Hematopoietic multipotent progenitor cell (in vitro differentiated cells): ENCODE results near the gene SIRT2. TPM values are rescaled to one million over a fixed set of nuclear protein-coding genes. Genes with fewer than 3 reads are reported as not detected.
A peak's percentile ranks its signal among the peaks of the same experiment; 100 is the strongest.
"Not testable (repeated sequence)": the region's sequence is repeated elsewhere in the genome, so short reads cannot be mapped to it uniquely, and the experiment has no call there.

Experiments used
- DNase-seq, 3 donors: peaks; one replicate each; pipeline ENCODE4 v3.0.0-alpha.2; 2011 to 2015; ENCODE audit warnings: low read depth in 2 of 3, low spot score in 2 of 3
- total RNA-seq: library from RNA; depleted of rRNA; stranded (reverse); fragments of >200 nt; gene quantifications from one replicate; pipeline ENCODE4 v1.2.3, GENCODE V29; 2012

Gene SIRT2
- total RNA-seq, 1 donor, result 59.0 TPM

DNA sequence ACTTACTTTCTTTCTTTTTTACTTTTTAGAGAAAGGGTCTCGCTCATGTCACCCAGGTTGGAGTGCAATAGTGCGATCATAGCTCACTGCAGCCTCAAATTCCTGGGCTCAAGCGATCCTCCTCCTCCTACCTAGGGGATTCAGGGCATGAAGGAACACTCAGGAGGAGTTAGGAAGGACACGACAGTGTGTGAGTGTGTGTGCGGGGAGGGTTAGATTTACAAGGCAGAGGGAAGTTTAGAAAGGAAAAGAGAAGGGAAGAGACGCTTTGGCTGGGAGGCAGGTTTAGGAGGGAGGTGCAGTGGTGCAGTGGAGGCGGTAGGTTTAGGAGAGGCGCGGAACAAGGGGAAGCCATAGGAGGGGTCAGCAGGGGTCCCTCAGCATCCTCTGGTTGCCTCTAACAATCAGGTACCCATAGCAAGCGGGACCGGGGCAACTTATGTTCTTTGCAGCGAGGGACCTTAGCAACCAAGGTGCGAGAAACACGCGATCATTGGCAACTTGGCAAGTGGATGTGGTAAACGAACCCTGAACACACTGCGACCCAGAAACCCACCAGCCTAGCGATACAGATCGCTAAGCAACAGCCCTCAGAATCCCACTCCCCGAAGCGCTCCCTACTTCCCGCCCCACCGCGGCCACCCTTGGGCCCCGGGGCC is 501 bp downstream of the SIRT2 start:
- no peak for DNase-seq

DNA sequence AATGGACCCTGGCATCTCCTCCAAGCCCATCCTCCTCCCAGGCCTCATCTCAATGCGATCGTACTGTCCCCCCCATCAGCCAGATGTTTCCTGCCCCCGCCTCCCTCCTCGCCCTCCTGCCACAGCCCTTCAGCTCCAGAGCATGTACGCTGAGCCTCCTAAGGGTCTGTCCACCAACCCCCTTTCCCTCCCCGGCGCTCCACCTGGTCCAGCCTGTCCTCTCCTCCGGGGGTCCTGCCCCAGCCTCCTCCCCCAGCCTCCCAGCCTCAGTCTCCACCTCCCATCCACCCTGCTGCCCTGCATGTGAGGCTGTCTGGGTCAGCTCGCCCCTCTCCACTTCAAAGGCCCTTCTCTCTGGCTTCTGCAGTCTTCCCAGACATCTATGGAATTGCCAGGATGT is 4.5 kb downstream of the SIRT2 start:
- DNase-seq, result no peak

DNA sequence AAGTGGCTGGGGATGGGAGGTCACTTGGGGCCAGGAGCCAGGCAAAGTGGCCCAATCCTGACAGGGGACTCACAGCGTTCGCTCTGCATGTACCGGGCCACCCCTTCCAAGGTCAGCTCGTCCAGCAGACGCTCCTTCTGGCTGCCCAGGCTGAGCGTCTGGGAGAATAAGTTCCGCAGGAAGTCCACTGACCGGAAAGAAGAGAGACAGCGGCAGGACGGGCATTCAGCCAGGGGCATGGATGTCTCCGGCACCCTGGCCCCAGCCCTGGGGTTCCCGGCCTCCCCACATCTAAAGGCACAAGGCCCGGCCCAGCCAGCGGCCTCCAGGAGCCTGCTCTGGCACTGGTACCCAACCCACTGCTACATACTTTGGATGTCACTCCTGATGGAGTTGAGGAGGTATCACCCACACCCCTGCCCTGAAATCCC is 6.1 kb downstream of the SIRT2 start:
- no peak for DNase-seq

DNA sequence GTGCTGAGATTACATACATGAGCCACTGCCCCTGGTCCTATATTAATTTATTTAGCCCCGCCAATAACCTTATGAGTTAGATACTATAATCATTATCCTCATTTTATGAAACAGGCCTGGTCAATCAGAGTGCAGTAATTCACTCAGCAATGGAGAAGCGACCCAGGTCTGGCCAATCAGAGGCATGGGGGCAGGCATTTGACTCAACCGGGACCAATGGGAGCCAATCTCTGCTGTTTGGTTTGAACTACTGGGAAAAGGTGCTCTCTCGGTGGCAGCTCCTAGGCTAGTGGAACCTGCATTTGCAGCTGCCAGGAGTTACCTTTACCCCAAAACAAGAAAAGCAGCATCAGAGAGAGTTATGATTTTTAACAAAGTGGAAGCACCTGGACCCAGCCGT is 6.6 kb downstream of the SIRT2 start:
- DNase-seq, result no peak

DNA sequence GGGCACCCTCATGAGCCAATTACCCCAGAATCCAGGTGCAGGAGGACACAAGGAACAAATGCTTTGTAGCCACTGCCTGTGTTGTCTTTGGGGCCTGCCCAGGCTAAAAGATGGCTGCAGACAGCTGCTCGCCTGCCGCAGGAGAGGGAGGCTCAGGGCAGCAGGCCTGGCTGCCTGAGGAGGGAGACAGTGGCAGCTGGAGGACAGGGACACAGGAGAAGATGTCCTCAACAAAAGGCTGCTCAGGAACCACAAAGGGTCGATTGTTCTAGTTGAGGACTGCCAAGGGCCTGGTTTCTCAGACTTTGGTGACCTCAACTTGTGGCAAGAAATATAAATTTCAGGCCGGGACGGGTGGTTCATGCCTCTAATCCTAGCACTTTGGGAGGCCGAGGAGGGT is 7.6 kb downstream of the SIRT2 start:
- DNase-seq, result no peak

DNA sequence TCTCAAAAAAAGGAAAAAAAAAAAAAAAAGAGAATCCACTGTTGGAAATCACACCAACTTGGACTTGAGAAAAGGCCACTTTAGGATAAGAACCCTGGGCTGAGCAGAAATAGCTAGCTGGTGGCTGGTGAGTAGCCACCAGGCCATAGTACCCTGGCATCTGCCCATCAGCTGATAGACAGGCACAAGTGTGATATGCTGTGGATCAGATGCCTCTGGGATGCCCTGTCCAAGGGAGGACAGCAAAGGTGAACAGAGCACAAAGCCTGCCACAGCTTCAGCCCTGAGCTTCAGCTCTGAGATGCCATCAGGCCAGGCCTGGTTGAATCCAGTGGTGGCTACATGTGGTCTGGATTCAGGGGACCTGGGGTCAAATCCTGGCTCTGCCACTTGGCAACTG is 8.7 kb downstream of the SIRT2 start:
- no peak for DNase-seq

DNA sequence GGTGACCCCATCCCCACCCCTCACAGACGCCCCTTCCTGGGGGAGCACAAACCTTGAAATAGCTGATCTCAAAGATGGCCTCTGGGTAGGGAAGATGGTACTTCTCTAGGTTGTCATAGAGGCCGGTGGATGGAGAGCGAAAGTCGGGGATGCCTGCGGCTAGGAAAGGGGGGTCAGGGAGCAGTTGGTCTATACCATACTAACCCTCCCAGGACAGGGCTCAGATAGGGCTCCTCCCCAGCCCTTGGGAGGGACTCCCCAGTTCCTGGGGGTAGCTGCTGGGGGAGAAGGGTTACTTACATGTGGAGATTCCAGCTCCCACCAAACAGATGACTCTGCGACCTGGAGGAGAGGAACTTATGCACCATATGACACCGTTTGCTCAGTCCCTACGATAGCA is 9.6 kb downstream of the SIRT2 start:
- DNase-seq, result no peak

DNA sequence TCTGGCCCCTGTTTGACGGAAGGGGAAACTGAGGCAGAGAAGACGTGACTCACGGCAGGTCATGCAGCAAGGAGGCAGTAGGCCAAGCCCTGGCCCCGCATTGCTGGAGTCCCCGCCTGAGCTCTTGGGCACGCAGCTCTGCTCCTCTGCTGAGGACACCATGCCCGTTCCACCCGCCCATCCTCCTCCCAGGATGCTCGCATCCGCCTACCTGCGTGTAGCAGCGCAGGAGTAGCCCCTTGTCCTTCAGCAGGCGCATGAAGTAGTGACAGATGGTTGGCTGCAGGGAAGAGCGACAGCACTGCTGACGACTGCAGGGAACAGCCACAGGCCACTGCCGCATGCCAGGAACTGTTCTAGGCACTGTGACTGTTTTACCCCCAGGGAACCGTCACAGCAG is 10.5 kb downstream of the SIRT2 start:
- DNase-seq, result no peak

DNA sequence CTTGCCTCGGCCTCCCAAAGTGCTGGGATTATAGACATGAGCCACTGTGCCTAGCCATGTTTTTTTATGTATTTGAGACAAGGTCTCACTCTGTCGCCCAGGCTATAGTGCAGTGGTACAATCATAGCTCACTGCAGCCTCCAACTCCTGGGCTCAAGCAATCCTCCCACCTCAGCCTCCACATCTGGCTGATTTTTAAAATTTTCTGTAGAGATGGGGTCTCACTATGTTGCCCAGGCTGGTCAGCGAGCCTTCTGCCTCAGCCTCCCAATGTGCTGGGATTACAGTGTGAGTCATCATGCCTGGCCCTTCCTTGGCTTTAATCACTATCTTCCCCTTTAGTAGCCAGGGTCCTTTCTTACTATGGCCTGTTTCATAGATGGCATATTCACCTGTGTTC is 14.7 kb downstream of the SIRT2 start:
- not testable (repeated sequence) for DNase-seq

DNA sequence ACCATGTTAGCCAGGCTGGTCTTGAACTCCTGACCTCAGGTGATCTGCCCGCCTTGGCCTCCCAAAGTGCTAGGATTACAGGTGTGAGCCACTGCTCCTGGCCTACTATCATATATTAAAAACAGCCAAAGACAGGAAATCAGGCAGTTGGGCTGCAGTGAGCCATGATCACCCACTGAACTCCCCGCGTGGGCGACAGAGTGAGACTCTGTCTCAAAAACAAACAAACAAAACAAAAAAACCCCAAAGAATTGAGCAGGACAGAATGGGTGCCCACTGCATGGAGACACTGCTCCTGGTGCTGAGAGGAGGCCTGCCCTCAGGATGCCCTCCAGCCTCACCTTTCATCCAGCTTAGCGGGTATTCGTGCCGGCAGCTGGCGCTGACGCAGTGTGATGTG is 16.1 kb downstream of the SIRT2 start:
- no peak for DNase-seq

DNA sequence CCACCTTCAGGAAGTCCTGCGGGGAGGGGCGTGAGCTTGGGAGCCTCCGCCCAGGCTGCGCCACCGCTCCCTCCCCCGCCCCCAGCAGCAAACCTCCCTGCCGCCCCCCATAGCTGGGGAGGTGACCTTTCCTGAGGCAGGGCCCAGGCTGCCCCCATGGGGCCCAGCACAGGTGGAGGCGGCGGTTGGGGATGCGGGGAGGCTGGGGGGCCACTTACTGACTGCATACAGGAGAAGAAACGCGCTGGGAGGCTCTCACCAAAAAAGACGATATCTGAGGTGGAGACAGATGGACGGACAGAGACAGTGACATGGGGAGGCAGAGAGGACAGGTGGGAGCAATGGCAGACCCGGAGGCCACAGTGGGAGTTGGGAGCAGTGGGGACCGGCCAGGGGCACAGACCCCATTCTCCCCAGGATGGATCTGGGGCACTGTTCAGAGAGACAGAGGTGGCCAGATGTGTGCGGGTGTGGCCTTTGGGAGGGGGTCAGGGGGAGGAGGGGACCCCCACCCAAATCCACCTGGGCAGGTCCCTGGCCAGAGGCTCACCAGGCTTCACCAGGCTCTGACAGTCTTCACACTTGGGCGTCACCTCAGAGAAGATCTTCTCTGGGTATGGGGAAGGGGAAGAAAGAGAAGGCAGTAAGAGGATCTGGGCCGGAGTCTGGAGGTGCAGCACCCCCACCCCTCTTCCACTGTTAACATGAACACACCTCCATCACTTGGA is 18.4 kb downstream of the SIRT2 start:
- no peak for DNase-seq

DNA sequence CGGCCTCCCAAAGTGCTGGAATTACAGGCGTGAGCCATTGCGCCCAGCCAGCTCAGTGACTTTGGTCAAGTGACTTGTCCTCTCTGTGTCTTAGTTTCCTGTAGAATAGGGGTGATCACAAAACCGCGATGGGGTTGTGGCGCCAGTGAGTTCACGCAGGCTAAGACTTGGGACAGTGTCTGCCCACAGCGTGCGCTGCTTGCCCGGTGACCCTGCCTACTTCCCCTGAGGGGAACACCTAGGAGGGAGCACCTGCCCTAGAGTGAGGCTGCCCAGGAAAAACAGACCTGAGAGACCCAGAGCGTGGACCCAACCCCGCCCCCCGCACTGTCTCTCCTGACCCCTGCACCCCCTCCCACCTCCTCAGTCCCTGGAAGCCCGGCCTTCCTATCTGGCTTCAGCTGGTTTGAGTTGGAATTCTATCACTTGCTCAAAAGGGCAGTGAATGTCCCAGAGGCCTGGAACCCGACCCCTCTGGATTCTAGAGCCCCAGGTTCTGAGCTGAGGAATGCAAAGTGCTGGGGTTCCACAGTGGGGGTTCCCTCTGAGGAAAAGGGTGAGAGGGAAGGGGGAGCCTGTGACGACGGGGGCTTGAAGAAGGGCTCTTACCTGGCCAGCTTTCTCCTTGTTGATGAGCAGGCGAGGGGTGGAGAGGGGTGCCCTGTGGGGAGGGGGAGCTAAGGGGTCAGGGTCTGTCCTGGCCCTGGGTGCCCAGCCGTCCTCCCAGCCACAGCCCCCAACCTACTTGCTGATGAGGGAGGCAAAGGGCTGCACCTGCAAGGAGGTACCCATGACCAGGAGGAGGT is 19.1 kb downstream of the SIRT2 start:
- DNase-seq, result no peak

DNA sequence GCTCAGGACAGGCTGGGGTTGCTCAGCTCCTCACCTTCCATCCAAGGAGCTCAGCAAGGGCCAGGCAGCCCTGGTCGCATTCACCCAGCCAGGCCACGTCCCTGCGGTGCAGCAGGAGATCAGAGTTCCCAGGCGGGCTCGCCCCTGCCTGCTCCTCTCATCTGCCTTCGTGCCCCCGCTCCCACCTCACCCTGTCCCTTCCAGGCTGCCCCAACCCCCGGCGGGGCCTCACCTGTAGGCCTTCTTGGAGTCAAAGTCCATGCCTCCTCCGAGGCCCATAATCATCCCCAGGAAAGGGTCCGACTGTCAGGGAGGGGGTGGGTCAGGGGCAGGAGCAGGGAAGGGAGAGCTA is 20.0 kb downstream of the SIRT2 start:
- no peak for DNase-seq

DNA sequence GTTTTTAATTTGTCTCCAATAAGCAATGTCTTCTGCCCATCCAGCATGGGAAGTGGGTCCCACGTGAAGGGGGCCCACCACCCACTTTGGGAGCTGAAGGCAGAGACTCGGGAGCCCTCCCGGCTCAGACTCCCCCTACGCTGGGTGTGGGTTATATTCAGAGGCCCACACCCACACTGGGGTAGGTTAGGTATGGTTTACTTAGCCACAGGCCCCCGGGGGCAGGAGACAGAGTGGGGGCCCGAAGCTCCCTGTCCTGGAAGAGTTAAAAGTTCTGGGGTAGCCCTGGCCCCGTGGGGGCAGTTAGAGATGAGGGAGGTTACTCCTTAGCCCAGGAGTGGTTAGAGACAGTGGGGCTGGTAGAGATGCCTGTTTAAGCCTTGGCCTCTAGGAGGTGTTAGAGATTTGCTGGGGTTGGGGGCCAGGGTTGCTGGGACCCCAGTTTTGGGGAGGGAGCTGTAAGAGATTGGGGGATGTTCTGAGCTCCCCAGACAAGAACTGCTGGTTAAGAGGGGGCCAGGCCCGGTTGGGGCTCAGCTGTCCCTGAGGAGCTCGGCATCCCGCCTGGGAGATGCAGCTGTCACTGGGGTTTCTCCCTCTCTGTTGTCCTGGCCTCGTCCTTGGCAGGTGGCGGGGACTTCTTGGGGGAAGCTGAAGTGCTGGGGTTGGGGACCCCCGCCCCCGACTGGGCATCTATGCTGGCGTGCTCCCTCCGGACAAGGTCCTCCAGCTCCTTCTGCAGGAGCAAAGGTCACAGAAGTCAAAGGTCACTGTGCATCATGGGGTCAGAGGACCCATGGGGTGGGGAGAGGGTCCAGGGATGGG is 20.6 kb downstream of the SIRT2 start:
- DNase-seq, result no peak

DNA sequence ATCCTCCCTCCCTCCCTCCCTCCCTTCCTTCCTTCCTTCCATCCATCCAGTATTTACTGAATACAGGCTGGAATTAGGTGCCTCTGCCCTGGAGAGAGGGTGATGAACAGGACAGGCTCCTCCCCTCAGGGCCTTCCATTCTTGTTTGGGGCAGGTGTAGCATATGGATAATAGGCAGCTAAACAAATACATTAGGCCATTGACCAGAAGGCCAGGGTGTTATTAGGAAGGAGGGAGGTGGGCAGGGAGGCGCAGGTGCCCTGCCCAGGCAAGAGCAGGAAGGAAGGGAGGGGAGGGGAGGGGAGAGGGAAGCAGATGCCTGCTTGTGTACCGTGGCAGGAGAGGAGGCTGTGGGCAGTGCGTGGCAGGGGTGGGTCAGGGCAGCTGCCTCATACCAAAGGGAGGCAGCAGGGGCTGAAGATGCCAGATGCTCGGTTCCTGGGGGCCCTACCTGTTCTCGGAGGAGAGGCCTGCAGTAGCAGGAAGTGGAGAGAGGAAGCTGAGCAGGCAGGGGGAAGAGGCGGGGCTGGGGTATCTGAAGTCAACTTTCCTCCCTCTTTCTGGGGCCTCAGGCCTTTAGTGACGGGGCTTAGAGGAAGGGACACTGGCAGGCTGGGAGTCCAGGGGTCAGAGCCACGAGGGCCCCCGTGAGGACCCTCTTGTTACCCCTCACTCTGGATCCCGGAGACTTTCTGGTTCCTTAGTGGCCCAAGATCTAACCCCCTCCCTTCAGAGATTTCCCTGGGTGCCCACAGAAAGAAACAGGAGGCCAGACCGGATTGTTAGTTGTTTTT is 21.4 kb downstream of the SIRT2 start, which contains the start of gene RINL:
Gene RINL (minus strand): TSS at position 495 of the 794 bp plus-strand sequence. CDS start 1,533 bp downstream, outside the sequence.
- peak in 2 of 3 donors; percentile 60 to 82 for DNase-seq

DNA sequence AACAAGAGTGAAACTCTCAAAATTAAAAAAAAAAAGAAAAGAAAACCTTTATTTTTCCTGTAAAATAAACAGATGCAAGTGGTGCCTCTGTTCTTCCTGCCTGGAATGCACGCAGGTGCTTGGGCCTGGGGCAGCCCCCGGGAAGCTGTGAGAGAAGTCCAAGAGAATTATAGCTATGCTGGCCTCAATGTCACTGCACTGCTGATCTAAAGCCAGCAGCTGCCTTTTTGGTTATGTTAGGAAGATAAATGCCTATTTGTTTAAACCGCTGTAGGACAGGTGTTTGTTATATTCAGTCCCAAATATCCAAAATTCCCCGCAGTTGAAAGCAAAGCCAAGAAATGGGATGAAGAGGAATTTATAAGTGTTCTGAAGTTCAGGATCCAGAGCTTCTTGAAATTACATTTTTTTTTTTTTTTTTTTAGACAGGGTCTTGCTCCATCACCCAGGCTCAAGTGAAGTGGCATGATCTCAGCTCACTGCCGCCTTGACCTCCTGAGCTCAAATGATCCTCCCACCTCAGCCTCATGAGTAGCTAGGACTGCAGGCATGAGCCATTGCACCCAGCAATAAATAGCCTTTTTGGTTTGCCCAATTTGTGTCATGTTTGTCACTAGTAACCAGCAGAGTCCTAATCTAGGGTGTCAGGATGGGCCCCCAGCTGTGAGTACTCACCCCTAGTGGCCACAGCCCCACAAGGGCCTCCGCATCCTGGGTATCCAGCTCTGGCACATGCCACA is 23.6 kb downstream of the SIRT2 start:
- no peak for DNase-seq

DNA sequence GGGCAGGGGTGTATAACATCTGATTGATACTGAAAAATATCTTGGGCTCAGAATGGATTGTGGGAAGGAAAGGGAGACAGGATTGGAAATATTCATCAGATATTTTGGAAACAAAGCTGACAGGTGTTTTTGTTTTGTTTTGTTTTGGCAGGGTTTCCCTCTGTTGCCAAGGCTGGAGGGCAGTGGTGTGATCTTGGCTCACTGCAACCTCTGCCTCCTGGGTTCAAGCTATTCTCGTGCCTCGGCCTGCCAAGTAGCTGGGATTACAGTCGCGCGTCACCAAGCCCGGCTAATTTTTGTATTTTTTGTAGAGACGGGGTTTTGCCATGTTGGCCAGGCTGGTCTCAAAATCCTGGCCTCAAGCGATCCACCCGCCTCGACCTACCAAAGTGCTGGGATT is 26.0 kb downstream of the SIRT2 start:
- DNase-seq, result not testable (repeated sequence)

DNA sequence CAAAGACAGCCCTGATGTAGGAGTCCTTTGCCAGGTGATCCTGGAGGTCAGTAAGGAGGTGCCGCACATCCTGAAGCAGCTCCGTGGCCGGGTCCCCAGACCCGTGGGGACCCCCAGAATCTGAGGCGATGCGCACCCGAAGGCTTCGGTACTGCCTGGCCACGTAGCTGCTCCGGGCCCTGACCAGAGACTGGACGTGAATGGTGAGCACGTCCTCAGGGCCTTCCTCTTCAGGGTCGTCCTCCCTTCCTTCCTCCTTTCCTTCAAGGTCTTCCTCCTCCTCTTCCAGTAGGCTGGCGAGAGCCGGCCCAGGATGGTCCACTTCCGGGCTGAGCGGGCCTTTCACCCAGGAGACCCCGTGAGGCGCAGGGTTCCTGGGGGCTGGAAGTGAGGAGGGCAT is 28.8 kb downstream of the SIRT2 start:
- no peak for DNase-seq
